Measurements from ENCODE around the gene UMOD. TPM values are rescaled to one million over a fixed set of nuclear protein-coding genes. Genes with fewer than 3 reads are reported as not detected.
"Not testable (repeated sequence)": the region's sequence is repeated elsewhere in the genome, so short reads cannot be mapped to it uniquely, and the experiment has no call there.

The UMOD gene
- total and polyA plus RNA-seq, 9 of the 15 experiments (the other 6 are each of a cell fraction or from before 2014, with no cell fraction given) = not detected

DNA sequence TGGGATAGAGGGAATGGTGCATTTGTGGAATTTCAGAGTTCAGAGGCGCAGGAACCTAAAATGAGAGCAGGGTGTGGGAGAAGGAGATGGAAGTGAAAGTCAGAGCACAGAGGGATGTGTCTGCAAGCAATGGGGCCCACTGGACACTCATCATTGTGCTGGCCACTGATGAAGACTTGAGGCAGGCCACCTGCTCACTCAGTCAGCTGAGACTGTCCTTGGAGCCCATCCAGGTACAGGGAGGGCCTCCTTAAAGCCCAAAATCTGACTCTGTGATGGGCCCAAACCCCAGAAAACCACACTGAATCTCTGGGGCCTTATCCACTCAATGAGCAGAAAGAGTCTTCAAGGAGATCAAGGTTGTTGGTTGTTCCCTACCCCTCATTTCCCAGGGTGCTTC, 30.8 kb downstream of the UMOD start (continued):
- no peak for TF ChIP-seq HNRNPLL (IDR thresholded peaks at IDR 0.05; ENCODE audit: low read depth, low read length, poor library complexity, severe bottlenecking)
- TF ChIP-seq RUNX1 (IDR thresholded peaks at IDR 0.05; ENCODE audit: low read depth) = no peak
- TF ChIP-seq SRF (CRISPR knock-in tag; IDR thresholded peaks at IDR 0.05) = no peak
- TF ChIP-seq ZC3H4 (CRISPR knock-in tag; IDR thresholded peaks at IDR 0.05; ENCODE audit: borderline replicate concordance) = no peak
- TF ChIP-seq CREB1 (IDR thresholded peaks at IDR 0.05) = no peak
- no peak for TF ChIP-seq CREB1 (CRISPR knock-in tag; IDR thresholded peaks at IDR 0.05)
- TF ChIP-seq E2F3 (CRISPR knock-in tag; IDR thresholded peaks at IDR 0.05) = no peak
- TF ChIP-seq, protein P1, sequence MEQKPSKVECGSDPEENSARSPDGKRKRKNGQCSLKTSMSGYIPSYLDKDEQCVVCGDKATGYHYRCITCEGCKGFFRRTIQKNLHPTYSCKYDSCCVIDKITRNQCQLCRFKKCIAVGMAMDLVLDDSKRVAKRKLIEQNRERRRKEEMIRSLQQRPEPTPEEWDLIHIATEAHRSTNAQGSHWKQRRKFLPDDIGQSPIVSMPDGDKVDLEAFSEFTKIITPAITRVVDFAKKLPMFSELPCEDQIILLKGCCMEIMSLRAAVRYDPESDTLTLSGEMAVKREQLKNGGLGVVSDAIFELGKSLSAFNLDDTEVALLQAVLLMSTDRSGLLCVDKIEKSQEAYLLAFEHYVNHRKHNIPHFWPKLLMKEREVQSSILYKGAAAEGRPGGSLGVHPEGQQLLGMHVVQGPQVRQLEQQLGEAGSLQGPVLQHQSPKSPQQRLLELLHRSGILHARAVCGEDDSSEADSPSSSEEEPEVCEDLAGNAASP (IDR thresholded peaks at IDR 0.05) = no peak

DNA sequence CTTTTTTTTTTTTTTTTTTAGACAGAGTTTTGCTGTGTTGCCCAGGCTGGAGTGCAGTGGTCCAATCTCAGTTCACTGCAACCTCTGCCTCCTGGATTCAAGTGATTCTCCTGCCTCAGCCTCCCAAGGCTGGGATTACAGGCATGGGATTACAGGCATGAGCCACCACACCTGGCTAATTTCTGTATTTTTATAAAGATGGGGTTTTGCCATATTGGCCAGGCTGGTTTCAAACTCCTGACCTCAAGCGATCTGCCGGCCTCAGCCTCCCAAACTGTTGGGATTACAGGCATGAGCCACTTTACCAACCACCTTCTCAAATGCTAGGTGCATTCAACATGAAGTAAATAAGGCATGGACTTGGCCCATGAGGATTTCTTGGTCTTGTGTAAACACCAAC, 31.5 kb downstream of the UMOD start:
- H3K27ac ChIP-seq (ENCODE audit: extremely low read depth, low read depth, low read length); CTCF ChIA-PET (ENCODE audit: low intra/inter-chr PET ratio); POLR2A ChIA-PET; H3K4me3 ChIP-seq; DNase-seq (ENCODE audit: extremely low read depth in 1 of 4, low spot score in 3 of 4); BruUV-seq (replicated peaks); FAIRE-seq; H3K9me3 ChIP-seq (replicated peaks; ENCODE audit: control insufficient read depth, insufficient read depth, low read depth, low read length); H4K20me1 ChIP-seq (replicated peaks; ENCODE audit: control insufficient read depth, insufficient read depth, low read length); H3K9ac ChIP-seq (ENCODE audit: insufficient read depth in 1 of 2, low read depth in 2 of 2, low read length in 2 of 2); H3K36me3 ChIP-seq (ENCODE audit: control insufficient read depth, insufficient read depth, low read length); H3K9me1 ChIP-seq (ENCODE audit: control insufficient read depth, insufficient read depth, low read length); H2AFZ ChIP-seq (ENCODE audit: low read depth, low read length); H3K4me1 ChIP-seq (replicated peaks in 1 of 2; ENCODE audit: control insufficient read depth in 2 of 2, insufficient read depth in 2 of 2, low read length in 2 of 2); in situ Hi-C loops (cut with MboI); ATAC-seq; H3K4me2 ChIP-seq (ENCODE audit: insufficient read depth, low read length); H3K79me2 ChIP-seq (ENCODE audit: control insufficient read depth, insufficient read depth, low read length); intact Hi-C loops (cut with micrococcal nuclease); H3K27me3 ChIP-seq (ENCODE audit: control insufficient read depth in 2 of 2, insufficient read depth in 2 of 2, low read length in 2 of 2): not testable (repeated sequence)
- WGBS (ENCODE audit: insufficient coverage, low coverage, missing lambda C conversion rate) = 3% methylated on average over 2 of the region's 2 CpGs
